Stimulated activated CD8-positive, alpha-beta memory T cell treated with anti-CD3 and anti-CD28 coated beads, Interleukin-15, amount 100 ng/mL, for 1 hour (primary cell): ENCODE results near the gene KIF25.

ENCODE experiments used
- DNase-seq: peaks from one replicate; pipeline ENCODE4 v3.0.0-alpha.2; 2020; ENCODE audit warnings: low read depth

Gene KIF25

GRCh38 chr6:168089186-168090063, 92.0 kb downstream of the KIF25 start:
- DNase-seq: no peak

GRCh38 chr6:168090064-168090690, 92.7 kb downstream of the KIF25 start:
- no peak for DNase-seq

DNA sequence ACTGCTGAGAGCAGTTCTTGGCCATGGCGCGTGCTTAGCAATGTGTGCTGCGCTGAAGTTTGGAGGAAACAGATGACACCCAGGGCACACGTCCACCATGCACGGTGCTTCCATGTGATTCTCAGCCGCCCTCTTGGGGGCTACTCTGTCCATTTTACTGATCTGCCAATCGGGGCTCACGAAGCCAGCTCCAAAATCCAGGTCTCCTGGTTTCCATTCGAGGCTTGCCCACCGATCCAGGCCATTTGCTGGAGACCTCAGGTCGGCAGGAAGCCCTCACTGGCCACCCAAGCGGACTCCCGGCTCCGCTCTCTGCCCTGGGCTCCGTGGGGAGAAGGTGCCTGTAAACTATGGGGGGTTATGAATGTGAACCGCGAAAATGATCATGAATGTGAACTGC, 93.2 kb downstream of the KIF25 start:
- DNase-seq: no peak

- DNase-seq: no peak
These were observed 94.2 kb downstream of the KIF25 start for GRCh38 chr6:168091381-168092264.

- DNase-seq: no peak
These were observed 95.1 kb downstream of the KIF25 start for GRCh38 chr6:168092541-168092940.

GRCh38 chr6:168093071-168093505, 95.6 kb downstream of the KIF25 start:
- no peak for DNase-seq

GRCh38 chr6:168093634-168094033, 96.2 kb downstream of the KIF25 start:
- no peak for DNase-seq
